HS-27A (cell line): ENCODE results near the gene STAT2.
A peak's percentile ranks its signal among the peaks of the same experiment; 100 is the strongest.
"Not testable (repeated sequence)": the region's sequence is repeated elsewhere in the genome, so short reads cannot be mapped to it uniquely, and the experiment has no call there.

Experiments
- DNase-seq: peaks from one replicate; pipeline ENCODE4 v3.0.0-alpha.2; 2012; ENCODE audit warnings: low read depth, missing footprints

The STAT2 gene

DNA sequence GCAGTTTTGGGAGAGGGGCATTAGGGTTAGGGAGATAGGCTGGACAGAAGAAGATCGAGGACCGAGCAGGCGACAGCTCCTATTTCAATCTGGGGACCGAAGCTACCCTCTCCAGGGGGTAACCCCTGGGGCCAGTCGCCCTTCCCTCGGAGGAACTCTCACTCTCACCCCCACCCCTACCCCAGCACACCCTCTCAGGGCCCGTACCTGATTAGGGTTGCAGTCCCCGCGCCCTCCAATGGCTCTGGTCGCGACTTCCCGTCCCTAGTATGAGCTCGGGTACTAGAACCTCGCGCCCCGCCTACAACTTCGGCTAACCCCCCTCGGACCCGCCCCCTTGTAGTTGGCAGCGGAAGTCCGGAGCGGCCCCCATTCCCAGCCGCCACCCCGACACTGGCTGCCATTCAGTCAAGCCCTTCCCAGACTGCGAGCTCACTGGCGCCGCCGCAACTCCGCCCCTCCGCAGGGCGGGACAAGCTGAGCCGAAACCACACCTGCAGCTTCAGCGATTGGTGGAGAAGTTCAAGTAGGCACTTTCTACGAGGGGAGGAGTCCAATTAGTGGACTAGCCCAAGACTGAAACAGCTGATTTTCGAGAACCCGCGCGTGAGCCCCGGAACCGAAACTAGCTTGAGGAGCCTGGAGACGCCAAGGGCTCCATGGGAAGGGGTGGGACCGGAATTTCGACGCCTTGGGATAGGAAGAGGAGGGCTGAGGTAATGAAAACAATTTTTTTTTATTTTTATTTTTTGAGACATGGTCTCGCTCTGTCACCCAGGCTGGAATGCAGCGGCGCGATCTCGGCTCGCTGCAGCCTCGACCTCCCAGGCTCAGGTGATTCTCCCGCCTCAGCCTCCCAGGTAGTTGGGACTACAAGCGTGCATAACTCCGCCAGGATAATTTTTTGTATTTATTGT is at the start of gene STAT2:
Gene STAT2 (minus strand): TSS at position 257 of the 917 bp plus-strand sequence. CDS start 3,536 bp downstream, outside the sequence.
- DNase-seq = peak; percentile 99

GRCh38 chr12:56408799-56409417 is 49.0 kb upstream of the STAT2 start:
- DNase-seq = no peak

DNA sequence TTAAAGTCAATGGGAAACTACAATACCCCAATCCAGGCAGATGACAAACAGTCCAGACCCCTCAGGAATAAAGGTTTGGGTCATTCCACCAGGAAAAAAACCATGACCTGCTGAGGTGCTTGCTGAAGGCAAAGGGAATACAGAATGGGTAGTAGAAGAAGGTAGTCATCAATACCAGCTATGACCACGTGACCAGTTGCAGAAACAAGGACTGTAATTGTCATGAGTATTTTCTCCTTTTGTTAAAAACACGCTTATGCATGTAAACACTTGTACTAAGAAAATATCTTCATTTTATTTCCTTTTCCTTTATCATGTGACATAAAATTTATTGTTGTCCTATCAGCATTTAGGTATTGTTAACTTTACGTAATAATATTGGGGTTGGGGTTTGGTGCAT is 44.3 kb upstream of the STAT2 start:
- DNase-seq = not testable (repeated sequence)

DNA sequence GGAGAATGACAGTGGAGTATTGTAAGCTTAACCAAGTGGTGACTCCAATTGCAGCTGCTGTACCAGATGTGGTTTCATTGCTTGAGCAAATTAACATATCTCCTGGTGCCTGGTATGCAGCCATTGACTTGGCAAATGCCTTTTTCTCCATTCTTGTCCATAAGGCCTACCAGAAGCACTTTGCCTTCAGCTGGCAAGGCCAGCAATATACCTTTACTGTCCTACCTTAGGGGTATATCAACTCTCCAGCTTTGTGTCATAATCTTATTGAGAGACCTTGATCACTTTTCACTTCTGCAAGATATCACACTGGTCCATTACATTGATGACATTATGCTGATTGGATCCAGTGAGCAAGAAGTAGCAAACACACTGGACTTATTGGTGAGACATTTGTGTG is 41.7 kb upstream of the STAT2 start:
- not testable (repeated sequence) for DNase-seq

- DNase-seq = not testable (repeated sequence)
Observed at GRCh38 chr12:56401125-56401524, 41.2 kb upstream of the STAT2 start.

- DNase-seq = not testable (repeated sequence)
Observed at GRCh38 chr12:56399466-56399865, 39.6 kb upstream of the STAT2 start.

GRCh38 chr12:56398324-56398723 is 38.4 kb upstream of the STAT2 start:
- DNase-seq = no peak

- no peak for DNase-seq
Observed at GRCh38 chr12:56392331-56392730, 32.4 kb upstream of the STAT2 start.

GRCh38 chr12:56391721-56392120 is 31.8 kb upstream of the STAT2 start:
- DNase-seq = no peak

DNA sequence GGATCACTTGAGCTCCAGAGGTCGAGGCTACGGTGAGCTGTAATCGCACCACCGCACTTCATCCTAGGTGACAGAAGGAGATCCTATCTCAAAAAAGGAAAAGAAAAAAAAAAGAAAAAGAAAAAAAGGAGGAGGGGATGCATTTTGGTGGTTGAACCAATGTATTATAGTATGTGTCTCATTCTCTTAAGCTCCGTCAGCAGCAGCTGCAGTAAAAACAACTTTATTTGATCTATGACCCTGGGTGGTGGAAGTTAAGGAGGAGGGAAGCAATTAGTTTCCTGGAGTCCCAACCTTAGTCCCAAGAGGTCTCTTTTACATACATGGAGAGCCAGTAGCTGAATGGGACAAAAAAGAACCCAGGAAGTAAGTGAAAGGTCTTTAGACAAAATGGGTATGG is 29.5 kb upstream of the STAT2 start:
- DNase-seq = no peak

- peak; percentile 49 for DNase-seq
Observed at GRCh38 chr12:56387152-56387736, 27.3 kb upstream of the STAT2 start.

GRCh38 chr12:56385873-56386272 is 26.0 kb upstream of the STAT2 start:
- DNase-seq = no peak

DNA sequence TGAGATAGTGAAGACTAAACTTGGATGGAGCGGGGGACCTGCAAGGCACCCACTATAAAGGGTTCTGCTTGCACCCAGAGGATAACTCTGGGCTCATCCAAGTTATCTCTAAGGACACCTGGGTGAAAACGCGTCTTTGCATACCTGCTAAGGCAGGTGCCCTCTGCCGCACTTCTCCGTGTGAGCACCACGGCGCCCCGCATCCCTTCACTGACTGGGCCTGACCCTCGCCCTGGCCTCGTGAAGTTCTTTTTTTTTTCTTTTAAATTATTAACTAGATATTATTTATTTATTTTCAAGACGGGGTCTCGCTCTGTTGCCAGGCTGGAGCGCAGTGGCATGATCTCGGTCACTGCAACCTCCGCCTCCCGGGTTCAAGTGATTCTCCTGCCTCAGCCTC is 22.7 kb upstream of the STAT2 start:
- no peak for DNase-seq

DNA sequence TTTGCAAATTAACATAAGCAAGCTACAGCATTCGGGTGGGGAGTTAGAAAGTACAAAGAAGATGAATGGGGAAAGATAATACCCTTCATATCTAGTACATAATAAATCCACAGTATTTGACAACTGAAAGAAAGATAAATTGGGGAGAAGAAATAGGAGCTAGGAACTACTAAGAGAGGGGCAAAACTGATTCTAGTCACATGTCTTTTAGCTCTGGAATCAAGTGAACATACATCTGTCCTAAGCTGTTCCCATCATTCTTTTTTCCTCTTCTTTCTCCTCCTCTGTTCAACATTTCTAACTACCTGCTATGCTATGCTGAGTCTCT is 18.0 kb upstream of the STAT2 start:
- no peak for DNase-seq

DNA sequence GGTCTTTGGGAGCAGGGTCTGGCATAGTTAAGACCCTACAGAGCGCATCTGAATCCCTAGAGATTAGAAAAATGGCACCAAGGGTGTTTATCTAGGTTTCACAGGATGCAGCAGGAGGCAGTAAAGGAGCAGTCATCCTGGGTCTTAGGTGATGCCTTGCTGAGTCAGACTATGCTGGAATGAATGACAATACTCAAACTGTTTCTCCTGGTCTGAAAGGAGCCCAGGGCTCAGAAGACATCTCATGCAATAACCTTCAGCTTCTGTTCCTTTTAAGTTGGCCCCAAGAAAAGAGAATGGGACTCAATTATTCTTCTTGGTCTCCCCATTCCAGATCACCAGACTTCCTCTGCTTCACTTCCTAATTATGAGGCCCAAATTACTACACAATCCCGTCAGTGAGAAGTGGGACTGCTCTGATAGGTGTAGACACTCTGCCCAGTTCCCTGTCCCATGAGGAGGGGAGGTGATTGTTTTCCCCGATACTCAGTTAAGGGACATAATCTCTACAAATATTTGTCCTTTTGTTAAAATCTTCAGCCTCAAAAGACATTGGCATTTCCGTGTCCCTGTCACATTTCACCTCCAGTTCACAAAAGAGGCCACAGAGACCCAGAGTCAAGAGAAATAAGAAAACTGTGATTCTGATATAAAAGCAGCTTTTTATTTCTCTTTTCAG is 17.5 kb upstream of the STAT2 start:
- DNase-seq = no peak

- no peak for DNase-seq
Observed at GRCh38 chr12:56375598-56376434, 15.9 kb upstream of the STAT2 start.

- no peak for DNase-seq
Observed at GRCh38 chr12:56374726-56375597, 15.1 kb upstream of the STAT2 start.

GRCh38 chr12:56373515-56373914 is 13.6 kb upstream of the STAT2 start:
- DNase-seq = no peak

DNA sequence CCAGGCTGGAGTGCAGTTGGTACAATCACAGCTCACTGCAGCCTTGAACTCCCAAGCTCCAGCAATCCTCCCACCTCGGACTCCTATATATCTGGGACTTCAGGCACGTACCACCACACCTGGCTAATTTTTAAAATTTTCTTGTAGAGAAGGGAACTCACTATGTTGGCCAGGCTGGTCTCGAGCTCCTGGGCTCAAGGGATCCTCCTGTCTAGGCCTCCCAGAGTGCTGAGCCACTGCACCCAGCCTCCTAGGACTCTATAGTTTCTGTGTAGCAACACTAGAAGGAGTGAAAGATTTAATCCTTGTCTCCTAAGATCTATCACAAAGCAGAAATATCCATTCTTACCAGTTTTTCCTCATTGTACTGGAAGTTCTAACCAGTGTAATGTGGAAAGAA is 7.0 kb upstream of the STAT2 start:
- no peak for DNase-seq
